ENCODE measurements around the gene TKFC. TPM values are rescaled to one million over a fixed set of nuclear protein-coding genes. Genes with fewer than 3 reads are reported as not detected.

TKFC gene
- polyA plus RNA-seq, 3 donors: 24.6 to 29.5 (median 26.3) TPM

- 97 to 100% (median 98%) methylated on average over 2 of the region's 2 CpGs for WGBS, 3 donors
- H3K27ac ChIP-seq (ENCODE audit: low read depth, low read length): no peak overlapping the region
Measured at GRCh38 chr11:61340979-61341378, 8.0 kb downstream of the TKFC start.

GRCh38 chr11:61341706-61342105 is 8.7 kb downstream of the TKFC start:
- no peak overlapping the region for H3K27ac ChIP-seq (ENCODE audit: low read depth, low read length)
- WGBS, 3 donors: 92 to 100% (median 97%) methylated on average over 4 of the region's 4 CpGs

GRCh38 chr11:61342207-61342803 is 9.3 kb downstream of the TKFC start:
- 75 to 92% (median 80%) methylated on average over 18 to 20 of the region's 20 CpGs for WGBS, 3 donors
- no peak overlapping the region for H3K27ac ChIP-seq (ENCODE audit: low read depth, low read length)

GRCh38 chr11:61343792-61344745 is 11.0 kb downstream of the TKFC start:
- 92 to 95% (median 94%) methylated on average over 29 of the region's 29 CpGs for WGBS, 3 donors

GRCh38 chr11:61345170-61345610 is 12.2 kb downstream of the TKFC start:
- no peak overlapping the region for H3K27ac ChIP-seq (ENCODE audit: low read depth, low read length)
- 64 to 72% (median 66%) methylated on average over 4 of the region's 4 CpGs for WGBS, 3 donors

More at GRCh38 chr11:61343792-61344745, 11.0 kb downstream of the TKFC start:
- H3K27ac ChIP-seq (ENCODE audit: low read depth, low read length): no peak overlapping the region

- WGBS, 3 donors: 72 to 78% (median 75%) methylated on average over 14 of the region's 14 CpGs
- H3K27ac ChIP-seq (ENCODE audit: low read depth, low read length): no peak overlapping the region
Measured at GRCh38 chr11:61345954-61346843, 13.2 kb downstream of the TKFC start.

- WGBS, 3 donors: 46 to 74% (median 49%) methylated on average over 11 of the region's 11 CpGs
- no peak overlapping the region for H3K27ac ChIP-seq (ENCODE audit: low read depth, low read length)
Measured at GRCh38 chr11:61347916-61348461, 15.0 kb downstream of the TKFC start.

GRCh38 chr11:61349189-61349751 is 16.2 kb downstream of the TKFC start:
- H3K27ac ChIP-seq (ENCODE audit: low read depth, low read length): no peak overlapping the region
- WGBS, 3 donors: 84 to 88% (median 87%) methylated on average over 12 of the region's 12 CpGs

- WGBS, 3 donors: 93 to 97% (median 95%) methylated on average over 10 of the region's 10 CpGs
- no peak overlapping the region for H3K27ac ChIP-seq (ENCODE audit: low read depth, low read length)
Measured at GRCh38 chr11:61349916-61350315, 16.9 kb downstream of the TKFC start.

GRCh38 chr11:61350336-61350735 is 17.3 kb downstream of the TKFC start:
- no peak overlapping the region for H3K27ac ChIP-seq (ENCODE audit: low read depth, low read length)
- WGBS, 3 donors: 85 to 94% (median 89%) methylated on average over 1 of the region's 1 CpG

- 94 to 97% (median 94%) methylated on average over 8 of the region's 8 CpGs for WGBS, 3 donors
- no peak overlapping the region for H3K27ac ChIP-seq (ENCODE audit: low read depth, low read length)
Measured at GRCh38 chr11:61350803-61351202, 17.8 kb downstream of the TKFC start.

- H3K27ac ChIP-seq (ENCODE audit: low read depth, low read length): no peak overlapping the region
- WGBS, 3 donors: 71 to 83% (median 77%) methylated on average over 8 of the region's 8 CpGs
Measured at GRCh38 chr11:61352038-61352437, 19.0 kb downstream of the TKFC start.

- no peak overlapping the region for H3K27ac ChIP-seq (ENCODE audit: low read depth, low read length)
- WGBS, 3 donors: 81 to 85% (median 84%) methylated on average over 15 of the region's 15 CpGs
Measured at GRCh38 chr11:61353131-61354067, 20.4 kb downstream of the TKFC start.

- WGBS, 3 donors: 88 to 93% (median 88%) methylated on average over 2 of the region's 2 CpGs
- no peak overlapping the region for H3K27ac ChIP-seq (ENCODE audit: low read depth, low read length)
Measured at GRCh38 chr11:61354208-61354607, 21.2 kb downstream of the TKFC start.

GRCh38 chr11:61356706-61357105 is 23.7 kb downstream of the TKFC start:
- no peak overlapping the region for H3K27ac ChIP-seq (ENCODE audit: low read depth, low read length)
- 93 to 96% (median 95%) methylated on average over 4 of the region's 4 CpGs for WGBS, 3 donors

GRCh38 chr11:61357233-61357893 is 24.3 kb downstream of the TKFC start:
- no peak overlapping the region for H3K27ac ChIP-seq (ENCODE audit: low read depth, low read length)
- WGBS, 3 donors: 72 to 88% (median 80%) methylated on average over 9 of the region's 9 CpGs

- no peak overlapping the region for H3K27ac ChIP-seq (ENCODE audit: low read depth, low read length)
- whole genome bisulfite sequencing, 3 donors: 96 to 98% (median 96%) methylated on average over 6 of the region's 6 CpGs
Measured at GRCh38 chr11:61357894-61358239, 24.8 kb downstream of the TKFC start.

All from adipose tissue (tissue), 3 donors.